Liver (tissue), 9 donors: ENCODE measurements around the gene URGCP. TPM values are rescaled to one million over a fixed set of nuclear protein-coding genes. Genes with fewer than 3 reads are reported as not detected.

Source experiments
- DNase-seq: peaks from one replicate; pipeline ENCODE4 v3.0.0-alpha.2; 2017; ENCODE audit warnings: low spot score
- H3K27ac ChIP-seq, 2 donors: one replicate each; pipeline ENCODE4 v1.7.0; 2013; ENCODE audit warnings: inconsistent platforms in 2 of 2, low read length in 2 of 2, control low read depth in 1 of 2, low read depth in 1 of 2, mild to moderate bottlenecking in 1 of 2
- H3K27me3 ChIP-seq, 4 donors: one replicate each; pipeline versions ENCODE4 v1.6.1 to v1.7.0; 2013; ENCODE audit warnings: low read length in 3 of 4, inconsistent platforms in 1 of 4, mild to moderate bottlenecking in 1 of 4, moderate library complexity in 1 of 4; ENCODE audit not compliant: control insufficient read depth in 4 of 4, insufficient read depth in 4 of 4
- H3K36me3 ChIP-seq, 4 donors: one replicate each; pipeline versions ENCODE4 v1.6.1 to v1.7.0; 2013; ENCODE audit warnings: low read length in 3 of 4, mild to moderate bottlenecking in 3 of 4, low read depth in 1 of 4, moderate library complexity in 1 of 4; ENCODE audit not compliant: control insufficient read depth in 4 of 4, insufficient read depth in 3 of 4
- H3K4me1 ChIP-seq, 4 donors: one replicate each; pipeline versions ENCODE4 v1.6.1 to v1.7.0; 2013; ENCODE audit warnings: low read length in 3 of 4, mild to moderate bottlenecking in 3 of 4, moderate library complexity in 1 of 4; ENCODE audit not compliant: control insufficient read depth in 4 of 4, insufficient read depth in 4 of 4
- H3K4me3 ChIP-seq, 3 donors: one replicate each; pipeline versions ENCODE4 v1.6.1 to v1.7.0; 2013; ENCODE audit warnings: low read length in 3 of 3, control low read depth in 1 of 3, low read depth in 1 of 3, mild to moderate bottlenecking in 1 of 3
- H3K9ac ChIP-seq, 2 donors: one replicate each; pipeline ENCODE4 v1.7.0; 2013; ENCODE audit warnings: low read length in 2 of 2, mild to moderate bottlenecking in 2 of 2, moderate library complexity in 2 of 2, control low read depth in 1 of 2, low read depth in 1 of 2
- H3K9me3 ChIP-seq, 4 donors: one replicate each; pipeline versions ENCODE4 v1.6.1 to v1.7.0; 2013; ENCODE audit warnings: low read length in 3 of 4; ENCODE audit not compliant: control insufficient read depth in 4 of 4
- CTCF ChIP-seq: fragments of 150-350 bp; IDR thresholded peaks from 2 replicates; pipeline ENCODE4 v1.5.1; 2017; ENCODE audit warnings: improper control_type of control experiment, low read depth, low read length; ENCODE audit not compliant: missing input control
- EGR1 ChIP-seq, 2 donors: IDR thresholded peaks; 2 replicates each; pipeline ENCODE4 v1.6.1; 2016 to 2018; ENCODE audit warnings: antibody characterized with exemption in 2 of 2, low read depth in 2 of 2
- FOXA2 ChIP-seq: IDR thresholded peaks from 2 replicates; pipeline ENCODE4 v1.6.1; 2016; ENCODE audit warnings: antibody characterized with exemption
- GABPA ChIP-seq, 2 donors: IDR thresholded peaks in 1 of 2; conservative IDR thresholded peaks in 1 of 2; 2 replicates each; pipeline ENCODE4 v1.6.1; 2016; ENCODE audit warnings: antibody characterized with exemption in 2 of 2, mild to moderate bottlenecking in 1 of 2, moderate library complexity in 1 of 2
- HNF4A ChIP-seq, 2 donors: conservative IDR thresholded peaks; 2 replicates each; pipeline ENCODE4 v1.6.1; 2016; ENCODE audit warnings: antibody characterized with exemption in 2 of 2, mild to moderate bottlenecking in 2 of 2
- HNF4G ChIP-seq: IDR thresholded peaks from 2 replicates; pipeline ENCODE4 v1.6.1; 2016; ENCODE audit warnings: antibody characterized with exemption
- MAX ChIP-seq: IDR thresholded peaks from 2 replicates; pipeline ENCODE4 v1.6.1; 2016; ENCODE audit warnings: antibody characterized with exemption
- RAD21 ChIP-seq, 2 donors: IDR thresholded peaks; 2 replicates each; pipeline ENCODE4 v1.6.1; 2016; ENCODE audit warnings: antibody characterized with exemption in 2 of 2, mild to moderate bottlenecking in 2 of 2
- RXRA ChIP-seq, 2 donors: IDR thresholded peaks; 2 replicates each; pipeline ENCODE4 v1.6.1; 2017 to 2018; ENCODE audit warnings: antibody characterized with exemption in 2 of 2, mild to moderate bottlenecking in 1 of 2
- SP1 ChIP-seq: IDR thresholded peaks from 2 replicates; pipeline ENCODE4 v1.6.1; 2018; ENCODE audit warnings: antibody characterized with exemption, mild to moderate bottlenecking
- YY1 ChIP-seq: IDR thresholded peaks from 2 replicates; pipeline ENCODE4 v1.6.1; 2016; ENCODE audit warnings: antibody characterized with exemption, mild to moderate bottlenecking
- ZBTB33 ChIP-seq: IDR thresholded peaks from 2 replicates; pipeline ENCODE4 v1.6.1; 2016; ENCODE audit warnings: antibody characterized with exemption
- WGBS: extraction: QIAGEN DNeasy Blood & Tissue Kit; methylation state at CpG from one replicate; pipeline ENCODE4 v1.1.7; 2013; 5-methylcytosine and 5-hydroxymethylcytosine counted together
- polyA plus RNA-seq, 2 donors: library from polyadenylated mRNA; stranded (reverse) in 1 of 2; unstranded in 1 of 2; fragments of 200-250 nt in 1 of 2; fragments of >200 nt in 1 of 2; fragmentation: Nextera tagmentation in 1 of 2; extraction: Ambion mirVana in 1 of 2; gene quantifications; one replicate each; pipeline versions ENCODE4 v1.2.1 to v1.2.3, GENCODE V29; 2013 to 2015
- total RNA-seq, 2 donors: library from RNA; depleted of rRNA; stranded (reverse); fragments of >200 nt; gene quantifications; one replicate each; pipeline ENCODE4 v1.2.3, GENCODE V29; 2014
- donor health status: healthy.
- donor health status: healthy.
- donor health status: healthy.
- donor health status: healthy.
- donor health status: healthy.

URGCP gene
- total and polyA plus RNA-seq, 4 donors = 7.2 to 28.4 (median 13.0) TPM

GRCh38 chr7:43933902-43934560 lies 27.6 kb upstream of the URGCP start:
- TF ChIP-seq EGR1 (IDR thresholded peaks at IDR 0.05; ENCODE audit: low read depth in 2 of 2) (no peak), GABPA (IDR thresholded peaks at IDR 0.05 in 1 of 2, conservative IDR thresholded peaks at IDR 0.05 in 1 of 2) (no peak), HNF4A (conservative IDR thresholded peaks at IDR 0.05) (peak; percentile 22 to 31), RXRA (IDR thresholded peaks at IDR 0.05) (peak in 1 of 2 donors; percentile 16)
- H3K9ac ChIP-seq = no peak overlapping the region

GRCh38 chr7:43931346-43931745 lies 24.9 kb upstream of the URGCP start:
- no peak for TF ChIP-seq EGR1 (IDR thresholded peaks at IDR 0.05; ENCODE audit: low read depth in 2 of 2)
- no peak for TF ChIP-seq RAD21 (IDR thresholded peaks at IDR 0.05)
- no peak for TF ChIP-seq ZBTB33
- no peak for TF ChIP-seq SP1
- TF ChIP-seq CTCF = no peak
- no peak for TF ChIP-seq HNF4G
- peaks cover 0 to 17% (median 14%) of the 10 kb centered on the region in 4 donors for H3K4me1 ChIP-seq
- no peaks in the 10 kb centered on the region for H3K36me3 ChIP-seq
- no peaks in the 10 kb centered on the region for H3K9me3 ChIP-seq
- DNase-seq = no peak
- H3K27ac ChIP-seq = no peak overlapping the region
- H3K4me3 ChIP-seq = no peak overlapping the region
- no peaks in the 10 kb centered on the region for H3K27me3 ChIP-seq
- WGBS = 73% methylated on average over 7 of the region's 7 CpGs
- H3K9ac ChIP-seq = no peak overlapping the region

More at GRCh38 chr7:43933902-43934560, 27.6 kb upstream of the URGCP start:
- Histone ChIP-seq H3K4me3 (no peak overlapping the region), H3K27me3 (no peaks in the 10 kb centered on the region), H3K36me3 (no peaks in the 10 kb centered on the region), H3K9me3 (no peaks in the 10 kb centered on the region), H3K27ac (no peak overlapping the region), H3K4me1 (peaks cover 6 to 15% (median 12%) of the 10 kb centered on the region in 4 donors)
- DNase-seq = no peak
- WGBS = 52% methylated on average over 3 of the region's 3 CpGs

GRCh38 chr7:43929529-43930457 lies 23.4 kb upstream of the URGCP start:
- Histone ChIP-seq H3K27ac (no peak overlapping the region), H3K4me1 (peaks cover 0 to 23% (median 18%) of the 10 kb centered on the region in 4 donors), H3K36me3 (no peaks in the 10 kb centered on the region), H3K4me3 (no peak overlapping the region), H3K9me3 (no peaks in the 10 kb centered on the region), H3K27me3 (no peaks in the 10 kb centered on the region), H3K9ac (no peak overlapping the region)
- 95% methylated on average over 5 of the region's 5 CpGs for WGBS
- no peak for DNase-seq
- TF ChIP-seq MAX (no peak), RAD21 (IDR thresholded peaks at IDR 0.05) (no peak), EGR1 (IDR thresholded peaks at IDR 0.05; ENCODE audit: low read depth in 2 of 2) (no peak), YY1 (no peak), RXRA (IDR thresholded peaks at IDR 0.05) (no peak), ZBTB33 (no peak), FOXA2 (no peak)
